HFF-Myc (cell line): Measurements from ENCODE around the gene ASB5.
"Not testable (repeated sequence)": the region's sequence is repeated elsewhere in the genome, so short reads cannot be mapped to it uniquely, and the experiment has no call there.

ENCODE experiments used
- DNase-seq: peaks from one replicate; pipeline ENCODE4 v3.0.0-alpha.2; 2011; ENCODE audit warnings: low read depth; ENCODE audit errors: extremely low read depth
- H3K4me3 ChIP-seq: replicated peaks from 2 replicates; pipeline ENCODE4 v1.5.1; 2011; ENCODE audit warnings: low read depth, mild to moderate bottlenecking, control low read depth, low read length
- TF ChIP-seq, protein P1 (sequence below): IDR thresholded peaks from 2 replicates; pipeline ENCODE4 v1.5.1; 2012; ENCODE audit warnings: mild to moderate bottlenecking, low read depth, low read length, control low read depth; ENCODE audit errors: missing control alignments

The ASB5 gene

DNA sequence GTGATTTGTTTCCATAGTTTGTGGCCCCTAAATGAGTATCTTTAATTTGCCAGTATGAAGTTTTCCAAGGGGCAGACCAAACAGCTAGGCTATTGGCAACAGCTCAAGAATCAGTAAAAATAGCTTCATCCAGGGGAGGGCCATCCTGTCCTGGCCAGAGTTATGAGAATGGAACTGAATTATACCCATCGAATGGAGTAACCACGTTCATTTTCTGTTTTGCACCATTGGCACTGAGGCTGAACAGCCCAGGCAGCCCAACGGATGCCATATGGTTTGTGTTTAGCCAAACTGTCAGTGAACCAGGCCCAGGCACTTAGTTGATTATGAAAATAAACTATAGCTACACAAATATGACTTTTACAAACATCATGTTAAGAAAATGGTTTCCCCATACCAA lies 17.7 kb upstream of the ASB5 start:
- TF ChIP-seq, protein P1, sequence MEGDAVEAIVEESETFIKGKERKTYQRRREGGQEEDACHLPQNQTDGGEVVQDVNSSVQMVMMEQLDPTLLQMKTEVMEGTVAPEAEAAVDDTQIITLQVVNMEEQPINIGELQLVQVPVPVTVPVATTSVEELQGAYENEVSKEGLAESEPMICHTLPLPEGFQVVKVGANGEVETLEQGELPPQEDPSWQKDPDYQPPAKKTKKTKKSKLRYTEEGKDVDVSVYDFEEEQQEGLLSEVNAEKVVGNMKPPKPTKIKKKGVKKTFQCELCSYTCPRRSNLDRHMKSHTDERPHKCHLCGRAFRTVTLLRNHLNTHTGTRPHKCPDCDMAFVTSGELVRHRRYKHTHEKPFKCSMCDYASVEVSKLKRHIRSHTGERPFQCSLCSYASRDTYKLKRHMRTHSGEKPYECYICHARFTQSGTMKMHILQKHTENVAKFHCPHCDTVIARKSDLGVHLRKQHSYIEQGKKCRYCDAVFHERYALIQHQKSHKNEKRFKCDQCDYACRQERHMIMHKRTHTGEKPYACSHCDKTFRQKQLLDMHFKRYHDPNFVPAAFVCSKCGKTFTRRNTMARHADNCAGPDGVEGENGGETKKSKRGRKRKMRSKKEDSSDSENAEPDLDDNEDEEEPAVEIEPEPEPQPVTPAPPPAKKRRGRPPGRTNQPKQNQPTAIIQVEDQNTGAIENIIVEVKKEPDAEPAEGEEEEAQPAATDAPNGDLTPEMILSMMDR: no peak
- DNase-seq: no peak
- no peak overlapping the region for H3K4me3 ChIP-seq

DNA sequence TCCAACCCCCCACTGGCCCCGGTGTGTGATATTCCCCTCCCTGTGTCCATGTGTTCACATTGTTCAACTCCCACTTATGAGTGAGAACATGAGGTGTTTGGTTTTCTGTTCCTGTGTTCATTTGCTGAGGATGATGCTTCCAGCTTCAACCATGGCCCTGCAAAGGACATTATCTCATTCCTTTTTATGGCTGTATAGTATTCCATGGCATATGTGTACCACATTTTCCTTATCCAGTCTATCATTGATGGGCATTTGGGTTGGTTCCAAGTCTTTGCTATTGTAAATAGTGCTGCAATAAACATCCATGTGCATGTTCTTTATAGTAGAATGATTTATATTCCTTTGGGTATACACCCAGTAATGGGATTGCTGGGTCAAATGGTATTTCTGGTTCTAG lies 10.5 kb upstream of the ASB5 start:
- DNase-seq: not testable (repeated sequence)

DNA sequence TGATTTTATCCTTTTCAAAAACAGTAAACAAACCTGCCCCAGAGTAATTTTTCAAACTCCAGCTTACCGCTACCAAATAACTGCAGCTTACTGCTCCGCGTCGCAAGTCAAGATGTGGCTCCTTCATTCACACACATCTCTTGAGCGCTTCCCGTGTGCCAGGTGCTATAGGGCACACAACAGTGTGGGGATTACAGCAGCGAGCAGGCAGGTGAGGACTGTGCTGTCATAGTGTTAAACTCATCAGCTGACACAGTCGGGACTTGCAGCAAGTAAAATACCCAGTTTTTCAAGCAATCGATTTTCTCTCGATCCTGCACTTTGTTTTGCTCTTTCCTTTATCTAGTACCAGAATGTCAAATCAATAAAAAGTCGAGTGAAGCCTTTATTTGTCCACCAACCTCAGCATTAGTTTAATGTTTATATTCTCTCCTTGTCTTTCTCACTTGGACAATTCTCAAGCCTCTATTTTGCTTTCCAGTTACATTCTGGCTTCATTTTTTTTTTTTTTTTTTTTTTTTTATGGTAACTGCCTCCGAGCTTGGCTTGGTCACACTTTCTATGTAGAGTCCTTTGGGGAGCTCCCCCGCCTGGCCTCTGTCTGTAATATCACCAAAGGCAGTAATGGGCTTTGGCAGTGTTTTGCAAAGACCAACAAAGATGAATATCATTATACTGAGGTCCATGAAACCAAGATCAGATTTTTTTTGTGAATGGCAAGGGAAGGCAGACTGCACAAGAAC lies 8.3 kb upstream of the ASB5 start:
- no peak for DNase-seq
- TF ChIP-seq, protein P1: peak; percentile 57
- H3K4me3 ChIP-seq: no peak overlapping the region

More for the DNA sequence above, 10.5 kb upstream of the ASB5 start:
- not testable (repeated sequence) for H3K4me3 ChIP-seq

DNA sequence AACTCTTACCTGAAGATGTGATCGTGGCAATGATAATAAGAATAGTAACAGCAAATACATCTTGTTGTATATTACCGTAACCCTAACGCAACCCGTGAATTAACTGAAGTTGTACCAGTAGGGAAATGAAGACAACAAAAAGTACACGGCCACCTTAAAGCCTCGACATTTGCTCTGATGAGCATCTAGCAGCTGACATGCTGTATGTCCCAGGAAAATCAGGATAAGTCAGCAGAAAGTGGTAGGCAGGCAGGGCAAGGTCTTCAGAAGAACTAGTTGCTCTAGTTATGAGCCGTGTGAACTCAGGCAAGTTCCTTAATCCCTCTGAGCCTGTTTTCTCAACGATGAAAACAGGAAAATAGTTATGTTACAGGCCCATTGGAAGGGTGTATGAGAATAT lies 7.7 kb upstream of the ASB5 start:
- TF ChIP-seq, protein P1: no peak
- H3K4me3 ChIP-seq: no peak overlapping the region
- DNase-seq: no peak

DNA sequence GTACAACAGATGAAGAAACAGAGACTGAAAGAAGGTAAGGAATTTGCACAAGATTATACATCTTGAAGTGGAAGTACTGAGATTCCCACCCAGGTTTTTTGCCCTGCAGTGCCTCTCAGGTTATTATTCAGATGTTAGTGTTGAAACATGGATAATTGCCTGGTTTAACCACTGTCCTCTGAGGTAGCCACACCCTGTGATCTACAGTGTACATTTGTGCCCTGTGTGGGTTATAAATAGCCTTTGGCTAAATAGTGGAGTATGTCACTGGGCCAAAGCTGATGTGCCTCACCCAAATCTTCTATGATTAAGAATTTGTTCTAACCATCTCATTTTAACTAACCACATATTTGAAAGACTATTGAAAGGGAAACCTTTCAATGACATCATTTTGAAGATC lies 5.4 kb upstream of the ASB5 start:
- no peak overlapping the region for H3K4me3 ChIP-seq
- TF ChIP-seq, protein P1: no peak
- DNase-seq: no peak

DNA sequence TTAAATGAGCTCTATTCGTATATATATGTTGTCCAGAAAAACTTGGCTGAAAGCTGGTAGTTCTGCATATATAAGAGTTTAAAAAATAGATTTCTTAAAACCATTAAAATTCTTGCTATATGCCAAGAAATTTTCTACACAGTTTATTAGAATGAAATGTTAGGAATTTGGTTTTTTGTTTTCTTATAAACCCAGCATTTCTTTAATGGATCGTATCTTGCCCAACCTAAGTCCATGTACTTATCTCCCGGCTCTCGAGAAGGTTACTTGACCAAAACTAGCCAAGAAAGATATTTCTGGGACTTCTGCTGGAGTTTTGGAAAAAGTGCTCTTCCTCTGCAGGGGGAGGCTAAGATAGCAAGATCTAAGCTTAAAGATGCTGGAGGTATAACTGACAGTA lies 4.7 kb upstream of the ASB5 start:
- TF ChIP-seq, protein P1: no peak
- no peak overlapping the region for H3K4me3 ChIP-seq
- DNase-seq: no peak

DNA sequence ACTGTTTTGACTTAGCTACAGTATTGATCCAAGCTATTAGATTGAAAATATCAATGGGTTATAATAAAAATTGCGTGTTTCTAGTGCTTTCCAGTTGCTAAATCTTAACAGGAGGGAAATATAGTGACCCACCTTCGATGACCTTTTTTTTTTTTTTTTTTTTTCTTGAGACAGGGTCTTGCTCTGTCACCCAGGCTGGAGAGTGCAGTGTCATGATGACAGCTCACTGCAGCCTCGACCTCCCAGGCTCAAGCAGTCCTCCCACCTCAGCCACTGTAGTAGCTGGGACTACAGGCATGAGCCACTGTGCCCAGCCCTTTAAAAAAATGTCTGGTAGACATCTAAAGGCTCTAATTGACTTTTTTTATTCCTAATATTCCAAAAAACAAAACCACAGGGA lies 3.8 kb upstream of the ASB5 start:
- TF ChIP-seq, protein P1: no peak
- no peak overlapping the region for H3K4me3 ChIP-seq
- no peak for DNase-seq
